ENCODE measurements around the gene ATP6V1G1.

The ATP6V1G1 gene

DNA sequence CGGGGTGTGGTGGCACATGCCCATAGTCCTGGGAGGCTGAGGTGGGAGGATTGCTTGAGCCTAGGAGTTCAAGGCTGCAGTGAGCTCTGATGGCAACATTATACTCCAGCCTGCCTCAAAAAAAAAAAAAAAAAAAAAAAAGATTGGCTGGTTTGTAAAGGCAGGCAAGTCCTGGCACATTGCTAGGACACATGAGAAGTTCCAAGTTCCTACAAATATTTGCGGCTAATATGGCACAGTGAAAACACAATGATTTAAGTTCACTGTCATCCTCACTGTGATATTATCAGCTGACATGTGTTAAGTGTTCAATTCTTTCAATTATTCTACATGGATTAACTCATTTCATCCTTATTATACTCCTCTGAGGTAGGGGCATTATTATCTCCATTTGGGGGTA is 43.6 kb downstream of the ATP6V1G1 start:
- Mint-ChIP-seq H3K27ac (no peak overlapping the region), H3K4me1 (ENCODE audit: low read depth) (no peaks in the 10 kb centered on the region), H3K36me3 (ENCODE audit: low read depth) (peaks cover 96% of the 10 kb centered on the region), H3K9me3 (no peaks in the 10 kb centered on the region), H3K27me3 (no peaks in the 10 kb centered on the region), H3K4me3 (no peak overlapping the region)
- intact Hi-C loops (cut with micrococcal nuclease): no loop called here

- no peak overlapping the region for H3K4me3 Mint-ChIP-seq
- peaks cover 100% of the 10 kb centered on the region for H3K36me3 Mint-ChIP-seq (ENCODE audit: low read depth)
- intact Hi-C loops (cut with micrococcal nuclease): no loop called here
- H3K27me3 Mint-ChIP-seq: no peaks in the 10 kb centered on the region
- no peaks in the 10 kb centered on the region for H3K9me3 Mint-ChIP-seq
- H3K4me1 Mint-ChIP-seq (ENCODE audit: low read depth): no peaks in the 10 kb centered on the region
- H3K27ac Mint-ChIP-seq: no peak overlapping the region
Observed at GRCh38 chr9:114633438-114634089, 46.0 kb downstream of the ATP6V1G1 start.

GRCh38 chr9:114634387-114634786 is 46.8 kb downstream of the ATP6V1G1 start:
- intact Hi-C loops (cut with micrococcal nuclease): no loop called here
- peaks cover 100% of the 10 kb centered on the region for H3K36me3 Mint-ChIP-seq (ENCODE audit: low read depth)
- no peak overlapping the region for H3K27ac Mint-ChIP-seq

DNA sequence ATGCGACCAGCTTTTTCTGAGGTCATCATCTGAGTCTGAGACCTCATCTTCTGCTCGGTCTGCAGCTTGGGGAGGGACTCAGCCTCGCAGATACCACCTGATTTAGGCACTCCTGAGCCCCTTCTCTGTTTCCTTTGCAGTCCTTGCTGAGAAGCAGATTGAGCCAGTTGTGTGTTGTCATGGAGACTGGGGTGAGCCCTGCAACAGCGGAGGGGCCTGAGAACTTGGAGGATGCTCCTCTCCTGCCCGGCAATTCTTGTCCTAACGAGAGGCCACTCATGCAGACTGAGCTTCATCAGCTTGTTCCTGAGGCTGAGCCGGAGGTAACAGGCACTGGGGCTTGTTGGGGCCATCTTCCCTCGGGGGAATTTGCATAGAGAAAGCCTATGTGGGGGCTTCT is 50.8 kb downstream of the ATP6V1G1 start:
- no peak overlapping the region for H3K27ac Mint-ChIP-seq
- no peak overlapping the region for H3K4me3 Mint-ChIP-seq
- no peaks in the 10 kb centered on the region for H3K27me3 Mint-ChIP-seq
- peaks cover 72% of the 10 kb centered on the region for H3K36me3 Mint-ChIP-seq (ENCODE audit: low read depth)
- intact Hi-C loops (cut with micrococcal nuclease): no loop called here
- peaks cover 13% of the 10 kb centered on the region for H3K4me1 Mint-ChIP-seq (ENCODE audit: low read depth)
- no peaks in the 10 kb centered on the region for H3K9me3 Mint-ChIP-seq

More at GRCh38 chr9:114634387-114634786, 46.8 kb downstream of the ATP6V1G1 start:
- H3K4me3 Mint-ChIP-seq: no peak overlapping the region
- H3K9me3 Mint-ChIP-seq: no peaks in the 10 kb centered on the region
- no peaks in the 10 kb centered on the region for H3K27me3 Mint-ChIP-seq
- H3K4me1 Mint-ChIP-seq (ENCODE audit: low read depth): peaks cover 5% of the 10 kb centered on the region

GRCh38 chr9:114641967-114642366 is 54.4 kb downstream of the ATP6V1G1 start:
- Mint-ChIP-seq H3K27me3 (no peaks in the 10 kb centered on the region), H3K4me3 (no peak overlapping the region)

DNA sequence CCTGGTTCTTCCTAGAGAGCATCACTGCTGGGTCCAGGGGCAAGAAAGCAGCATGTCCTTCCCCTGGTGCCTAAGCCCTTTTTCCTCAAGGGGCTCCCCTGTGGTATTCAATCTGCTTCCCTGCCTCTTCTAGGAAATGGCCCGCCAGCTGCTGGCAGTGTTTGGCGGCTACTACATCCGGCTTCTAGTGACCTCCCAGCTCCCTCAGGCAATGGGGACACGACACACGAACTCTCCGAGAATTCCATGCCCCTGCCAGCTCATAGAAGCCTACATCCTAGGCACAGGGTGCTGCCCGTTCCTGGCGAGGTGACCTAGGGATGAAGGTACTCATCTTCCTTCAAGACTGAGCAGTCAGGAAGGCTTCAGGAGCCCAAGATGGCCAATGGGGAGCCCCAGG is 55.4 kb downstream of the ATP6V1G1 start:
- H3K36me3 Mint-ChIP-seq (ENCODE audit: low read depth): peaks cover 72% of the 10 kb centered on the region
- H3K4me3 Mint-ChIP-seq: no peak overlapping the region
- peaks cover 15% of the 10 kb centered on the region for H3K9me3 Mint-ChIP-seq
- no peaks in the 10 kb centered on the region for H3K27me3 Mint-ChIP-seq
- peaks cover 13% of the 10 kb centered on the region for H3K4me1 Mint-ChIP-seq (ENCODE audit: low read depth)
- no peak overlapping the region for H3K27ac Mint-ChIP-seq
- intact Hi-C loops (cut with micrococcal nuclease): no loop called here

More at GRCh38 chr9:114641967-114642366, 54.4 kb downstream of the ATP6V1G1 start:
- peak overlapping the region; percentile 39 for H3K27ac Mint-ChIP-seq
- peaks cover 72% of the 10 kb centered on the region for H3K36me3 Mint-ChIP-seq (ENCODE audit: low read depth)
- intact Hi-C loops (cut with micrococcal nuclease): no loop called here
- H3K4me1 Mint-ChIP-seq (ENCODE audit: low read depth): peaks cover 13% of the 10 kb centered on the region
- peaks cover 5% of the 10 kb centered on the region for H3K9me3 Mint-ChIP-seq

DNA sequence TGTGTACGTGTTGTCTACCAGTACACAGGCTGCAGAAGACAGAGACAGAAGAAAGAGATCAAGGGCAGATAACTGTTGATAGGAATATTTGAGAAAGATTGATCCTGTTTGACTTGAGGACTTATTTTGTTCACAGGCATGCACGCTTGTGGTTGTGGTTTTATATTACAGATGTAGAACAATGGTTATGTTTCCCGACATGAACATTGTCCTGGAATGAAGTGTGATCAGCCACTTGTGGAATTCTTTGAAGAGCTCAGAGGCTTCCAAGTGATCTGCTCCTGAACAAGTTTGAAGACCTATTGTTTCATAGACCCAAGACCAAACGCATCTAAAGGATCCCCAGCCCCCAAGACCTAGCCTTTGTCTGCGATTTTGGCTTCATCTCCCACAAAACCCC is 56.3 kb downstream of the ATP6V1G1 start:
- no peak overlapping the region for H3K27ac Mint-ChIP-seq
- intact Hi-C loops (cut with micrococcal nuclease): no loop called here
- peaks cover 13% of the 10 kb centered on the region for H3K4me1 Mint-ChIP-seq (ENCODE audit: low read depth)
- peaks cover 15% of the 10 kb centered on the region for H3K9me3 Mint-ChIP-seq
- no peaks in the 10 kb centered on the region for H3K27me3 Mint-ChIP-seq
- no peak overlapping the region for H3K4me3 Mint-ChIP-seq
- peaks cover 71% of the 10 kb centered on the region for H3K36me3 Mint-ChIP-seq (ENCODE audit: low read depth)

Measured in dendritic cell treated with granulocyte-macrophage colony-stimulating factor and Interleukin-4, amounts not matched to agents 40 ng/mL and 50 ng/mL, for 4 days (primary cell).